HCT116 (cell line): Measurements from ENCODE around the gene SUPT6H. TPM values are rescaled to one million over a fixed set of nuclear protein-coding genes. Genes with fewer than 3 reads are reported as not detected.

Experiments used
- ATAC-seq: fragments of 200-7000 bp; cut with Tn5 transposase; 2 replicates; pipeline ENCODE4 v1.9.1; 2020; ENCODE audit warnings: mild to moderate bottlenecking, moderate library complexity
- BruUV-seq: library from RNA; stranded (reverse); fragments of 400-500 nt; replicated peaks from 2 replicates; lab custom pipeline; 2021; lab: Mats Ljungman, UMichigan
- CTCF ChIA-PET: fragments of 300-600 bp; sonication (Branson Sonifier 250); formaldehyde crosslinking; loops from one replicate; lab custom pipeline; 2021; ENCODE audit warnings: antibody characterized with exemption; lab: Charles Lee
- POLR2A ChIA-PET: fragments of 300-600, 350-600 bp; sonication (Branson Sonifier 250); formaldehyde crosslinking; loops from one replicate; lab custom pipeline; 2021; ENCODE audit warnings: antibody characterized with exemption; lab: Charles Lee
- RAD21 ChIA-PET, 2 experiments: fragments of 300-600 bp; sonication (Branson Sonifier 250); formaldehyde crosslinking; loops; one replicate each; lab custom pipeline; 2023; ENCODE audit warnings: low total read pairs in 2 of 2; ENCODE audit not compliant: uncharacterized antibody in 2 of 2, unreplicated experiment in 2 of 2, low non-redundant PET in 1 of 2; lab: Charles Lee
- DNase-seq: peaks from one replicate; pipeline ENCODE4 v3.0.0-alpha.2; 2010; ENCODE audit warnings: low read depth, low spot score
- H2AFZ ChIP-seq: fragments of 200-600 bp; shearing (Covaris generic), sonication (generic); 2 replicates; pipeline ENCODE4 v1.6.1; 2017; ENCODE audit warnings: low read depth, mixed run types, mixed read lengths, antibody characterized with exemption, low read length; ENCODE audit not compliant: poor library complexity, severe bottlenecking
- H3K27ac ChIP-seq: 2 replicates; pipeline ENCODE4 v1.5.1; 2012; ENCODE audit warnings: low read depth, low read length
- H3K27me3 ChIP-seq: fragments of 200-600 bp; sonication (generic); 2 replicates; pipeline ENCODE4 v1.6.1; 2016; ENCODE audit warnings: mixed run types, low read length, mixed read lengths; ENCODE audit not compliant: insufficient read depth
- H3K36me3 ChIP-seq, 2 experiments: fragments of 200-500 bp in 1 of 2; fragments of 200-600 bp in 1 of 2; sonication (Bioruptor generic) in 1 of 2; sonication (generic) in 1 of 2; 2 replicates each; pipeline versions ENCODE4 v1.5.1 to v1.6.1; 2014 to 2016; ENCODE audit warnings: low read length in 2 of 2, inconsistent platforms in 1 of 2, mixed read lengths in 1 of 2, mixed run types in 1 of 2; ENCODE audit not compliant: insufficient read depth in 2 of 2, control insufficient read depth in 1 of 2
- H3K4me1 ChIP-seq, 2 experiments: fragments of 200-600 bp in 1 of 2; sonication (generic) in 1 of 2; 2 replicates each; pipeline versions ENCODE4 v1.5.1 to v1.6.1; 2012 to 2017; ENCODE audit warnings: low read length in 2 of 2, inconsistent platforms in 1 of 2, mild to moderate bottlenecking in 1 of 2, mixed read lengths in 1 of 2, mixed run types in 1 of 2, moderate library complexity in 1 of 2; ENCODE audit not compliant: insufficient read depth in 2 of 2, control insufficient read depth in 1 of 2
- H3K4me2 ChIP-seq: fragments of 200-600 bp; sonication (generic); 2 replicates; pipeline ENCODE4 v1.6.1; 2017; ENCODE audit warnings: mixed run types, low read length, mixed read lengths
- H3K4me3 ChIP-seq, 2 experiments: fragments of 200-600 bp in 1 of 2; sonication (generic) in 1 of 2; replicated peaks in 1 of 2; 2 replicates each; pipeline ENCODE4 v1.5.1; 2011 to 2016; ENCODE audit warnings: low read length in 2 of 2, control low read depth in 1 of 2, low read depth in 1 of 2, mild to moderate bottlenecking in 1 of 2, mixed read lengths in 1 of 2, mixed run types in 1 of 2
- H3K79me2 ChIP-seq: fragments of 200-600 bp; sonication (generic); 2 replicates; pipeline ENCODE4 v1.6.1; 2017; ENCODE audit warnings: mild to moderate bottlenecking, mixed run types, low read length, moderate library complexity, mixed read lengths; ENCODE audit not compliant: insufficient read depth
- H3K9ac ChIP-seq: fragments of 200-600 bp; sonication (generic); 2 replicates; pipeline ENCODE4 v1.6.1; 2016; ENCODE audit warnings: low read length, mixed read lengths
- H3K9me2 ChIP-seq: fragments of 200-600 bp; sonication (generic), shearing (Covaris generic); 2 replicates; pipeline ENCODE4 v1.6.1; 2017; ENCODE audit warnings: mixed run types, mild to moderate bottlenecking, moderate library complexity; ENCODE audit not compliant: insufficient read depth
- H3K9me3 ChIP-seq, 2 experiments: fragments of 200-500 bp in 1 of 2; fragments of 200-600 bp in 1 of 2; sonication (Bioruptor generic) in 1 of 2; sonication (generic) in 1 of 2; 2 replicates each; pipeline ENCODE4 v1.6.1; 2014 to 2017; ENCODE audit warnings: low read length in 2 of 2, mixed read lengths in 2 of 2, inconsistent platforms in 1 of 2, low read depth in 1 of 2, mild to moderate bottlenecking in 1 of 2, mixed run types in 1 of 2, moderate library complexity in 1 of 2; ENCODE audit not compliant: control insufficient read depth in 1 of 2, insufficient read depth in 1 of 2
- H4K20me1 ChIP-seq: fragments of 200-600 bp; sonication (generic), shearing (Covaris generic); 2 replicates; pipeline ENCODE4 v1.6.1; 2017; ENCODE audit warnings: mixed run types, mild to moderate bottlenecking, moderate library complexity; ENCODE audit not compliant: insufficient read depth
- CEBPB ChIP-seq: IDR thresholded peaks from 2 replicates; pipeline ENCODE4 v1.6.1; 2012; ENCODE audit warnings: low read depth
- EGR1 ChIP-seq: IDR thresholded peaks from 2 replicates; pipeline ENCODE4 v1.6.1; 2012; ENCODE audit warnings: low read depth
- ELF1 ChIP-seq: IDR thresholded peaks from 2 replicates; pipeline ENCODE4 v1.6.1; 2012; ENCODE audit warnings: low read depth, borderline replicate concordance
- EZH2phosphoT487 ChIP-seq: fragments of 200-600 bp; IDR thresholded peaks from 2 replicates; pipeline ENCODE4 v1.6.1; 2018; ENCODE audit warnings: antibody characterized with exemption, borderline replicate concordance
- FOSL1 ChIP-seq: IDR thresholded peaks from 2 replicates; pipeline ENCODE4 v1.6.1; 2012; ENCODE audit warnings: low read depth
- MAX ChIP-seq: IDR thresholded peaks from 2 replicates; pipeline ENCODE4 v1.6.1; 2012
- POLR2AphosphoS5 ChIP-seq: IDR thresholded peaks from 2 replicates; pipeline ENCODE4 v1.6.1; 2011; ENCODE audit warnings: mild to moderate bottlenecking, low read depth, low read length, moderate library complexity
- SP1 ChIP-seq: IDR thresholded peaks from 2 replicates; pipeline ENCODE4 v1.6.1; 2012; ENCODE audit warnings: low read depth
- SRF ChIP-seq: IDR thresholded peaks from 2 replicates; pipeline ENCODE4 v1.6.1; 2012; ENCODE audit warnings: low read depth
- TCF7L2 ChIP-seq: IDR thresholded peaks from 2 replicates; pipeline ENCODE4 v1.7.0; 2011; ENCODE audit warnings: borderline replicate concordance, inconsistent platforms; ENCODE audit not compliant: insufficient read depth, insufficient read length; ENCODE audit errors: extremely low read depth
- ZBTB33 ChIP-seq: IDR thresholded peaks from 2 replicates; pipeline ENCODE4 v1.6.1; 2011; ENCODE audit warnings: mild to moderate bottlenecking, low read length, moderate library complexity; ENCODE audit not compliant: insufficient replicate concordance; ENCODE audit errors: extremely low read depth
- intact Hi-C: fragments of 100-400 bp; cut with micrococcal nuclease; formaldehyde crosslinking; loops from 2 replicates; pipeline ENCODE4 v1.10.0; 2022
- total RNA-seq: library from RNA; stranded (reverse); gene quantifications from one replicate; pipeline ENCODE4 v1.2.1, GENCODE V29; 2021; ENCODE audit not compliant: unreplicated experiment

The SUPT6H gene
- total RNA-seq, 1 experiment from 2014 or later, result 62.1 TPM

- H3K27ac ChIP-seq, result no peak overlapping the region
- CTCF ChIA-PET, result no interaction called here
- no peak for TF ChIP-seq MAX
- no peak for TF ChIP-seq SRF
- TF ChIP-seq EGR1, result no peak
- no peak for TF ChIP-seq SP1
- TF ChIP-seq POLR2AphosphoS5, result no peak
- no peak for TF ChIP-seq ELF1
- no peak for TF ChIP-seq CEBPB
- TF ChIP-seq TCF7L2, result no peak
- no peak for TF ChIP-seq EZH2phosphoT487
- no peak for TF ChIP-seq FOSL1
- no peak for TF ChIP-seq ZBTB33
- H3K9me3 ChIP-seq, result no peaks in the 10 kb centered on the region
- no peak overlapping the region for H3K4me3 ChIP-seq
- intact Hi-C loops, result no loop called here
- RAD21 ChIA-PET, result no interaction called here
- H2AFZ ChIP-seq, result no peak overlapping the region
- no peaks in the 10 kb centered on the region for H3K79me2 ChIP-seq
- peaks cover 50 to 52% of the 10 kb centered on the region in 2 experiments for H3K36me3 ChIP-seq
- no peaks in the 10 kb centered on the region for H3K9me2 ChIP-seq
- ATAC-seq, result no peak
- H3K4me1 ChIP-seq, result no peaks in the 10 kb centered on the region
- BruUV-seq, result no TSS peak
- H4K20me1 ChIP-seq, result no peaks in the 10 kb centered on the region
- no peak overlapping the region for H3K9ac ChIP-seq
- no peak for DNase-seq
- no peak overlapping the region for H3K4me2 ChIP-seq
- no peaks in the 10 kb centered on the region for H3K27me3 ChIP-seq
- POLR2A ChIA-PET, result interaction anchor here (1.5 kb wide), 1 partner anchor 11 kb away, joined by 7 read pairs; the partner anchor contains the start of gene PROCA1
Observed at GRCh38 chr17:28700278-28700677, 38.3 kb downstream of the SUPT6H start.
